IMR-90 (cell line): Measurements from ENCODE around the gene ZDHHC14. TPM values are rescaled to one million over a fixed set of nuclear protein-coding genes. Genes with fewer than 3 reads are reported as not detected.

ENCODE experiments used
- ATAC-seq: fragments of 200-7000 bp; cut with Tn5 transposase; 2 replicates; pipeline ENCODE4 v1.9.1; 2020; ENCODE audit warnings: low read depth, mild to moderate bottlenecking, moderate library complexity
- BruUV-seq: library from RNA; stranded (reverse); fragments of 400-500 nt; replicated peaks from 2 replicates; lab custom pipeline; 2021; lab: Mats Ljungman, UMichigan
- CTCF ChIA-PET: fragments of 300-600 bp; formaldehyde crosslinking; extraction: SDS; loops from one replicate; lab custom pipeline; 2021; ENCODE audit warnings: antibody characterized with exemption; lab: Yijun Ruan, JAX
- POLR2A ChIA-PET: fragments of 300-600 bp; sonication (Branson Sonifier 250); formaldehyde crosslinking; loops from one replicate; lab custom pipeline; 2022; ENCODE audit warnings: antibody characterized with exemption; ENCODE audit not compliant: unreplicated experiment; lab: Charles Lee
- DNase-seq: peaks from one replicate; pipeline ENCODE4 v3.0.0; 2013
- H2AFZ ChIP-seq: replicated peaks from 2 replicates; pipeline ENCODE3; 2013; ENCODE audit warnings: low read length, mild to moderate bottlenecking; ENCODE audit not compliant: poor library complexity
- H2AK5ac ChIP-seq: 2 replicates; pipeline ENCODE4 v1.6.1; 2013; ENCODE audit warnings: low read depth, low read length, inconsistent platforms
- H2AK9ac ChIP-seq: replicated peaks from 2 replicates; pipeline ENCODE3; 2013; ENCODE audit warnings: mild to moderate bottlenecking, low read depth, low read length, moderate library complexity; ENCODE audit not compliant: poor library complexity
- H2BK120ac ChIP-seq: 2 replicates; pipeline ENCODE4 v1.6.1; 2013; ENCODE audit warnings: low read depth, low read length, inconsistent platforms
- H2BK15ac ChIP-seq: 3 replicates; pipeline ENCODE4 v1.6.1; 2013; ENCODE audit warnings: low read depth, low read length, inconsistent platforms
- H2BK20ac ChIP-seq: 2 replicates; pipeline ENCODE4 v1.6.1; 2013; ENCODE audit warnings: low read depth, mild to moderate bottlenecking, inconsistent platforms, low read length, moderate library complexity
- H2BK5ac ChIP-seq: 2 replicates; pipeline ENCODE4 v1.6.1; 2013; ENCODE audit warnings: mild to moderate bottlenecking, low read depth, low read length, inconsistent platforms; ENCODE audit not compliant: poor library complexity, severe bottlenecking
- H3K14ac ChIP-seq: replicated peaks from 2 replicates; pipeline ENCODE4 v1.6.1; 2013; ENCODE audit warnings: low read depth, low read length, inconsistent platforms
- H3K18ac ChIP-seq: 2 replicates; pipeline ENCODE4 v1.6.1; 2013; ENCODE audit warnings: low read depth, low read length, control low read depth
- H3K23ac ChIP-seq: 2 replicates; pipeline ENCODE4 v1.6.1; 2013; ENCODE audit warnings: low read depth, low read length, inconsistent platforms
- H3K27ac ChIP-seq: 2 replicates; pipeline ENCODE4 v1.5.1; 2013; ENCODE audit warnings: mild to moderate bottlenecking, control low read depth, low read length; ENCODE audit not compliant: insufficient read depth
- H3K27me3 ChIP-seq: 2 replicates; pipeline ENCODE4 v1.6.1; 2013; ENCODE audit warnings: low read length; ENCODE audit not compliant: control insufficient read depth, insufficient read depth
- H3K36me3 ChIP-seq: 2 replicates; pipeline ENCODE4 v1.6.1; 2013; ENCODE audit warnings: low read length, mixed read lengths; ENCODE audit not compliant: control insufficient read depth, insufficient read depth
- H3K4ac ChIP-seq: 2 replicates; pipeline ENCODE4 v1.6.1; 2013; ENCODE audit warnings: low read depth, low read length, inconsistent platforms
- H3K4me1 ChIP-seq: 2 replicates; pipeline ENCODE4 v1.6.1; 2013; ENCODE audit warnings: low read length, mixed read lengths; ENCODE audit not compliant: control insufficient read depth, insufficient read depth
- H3K4me2 ChIP-seq: 2 replicates; pipeline ENCODE4 v1.6.1; 2013; ENCODE audit warnings: low read depth, mild to moderate bottlenecking, control low read depth, low read length, moderate library complexity
- H3K4me3 ChIP-seq: 2 replicates; pipeline ENCODE4 v1.5.1; 2013; ENCODE audit warnings: low read depth, mild to moderate bottlenecking, control low read depth, low read length, moderate library complexity; ENCODE audit not compliant: insufficient read depth
- H3K56ac ChIP-seq: 2 replicates; pipeline ENCODE4 v1.6.1; 2013; ENCODE audit warnings: low read length, inconsistent platforms; ENCODE audit not compliant: insufficient read depth; ENCODE audit errors: extremely low read depth
- H3K79me1 ChIP-seq, 2 experiments: 2 replicates each; pipeline ENCODE4 v1.6.1; 2013; ENCODE audit warnings: low read length in 2 of 2, inconsistent platforms in 1 of 2, low read depth in 1 of 2
- H3K9ac ChIP-seq: 2 replicates; pipeline ENCODE4 v1.6.1; 2013; ENCODE audit warnings: low read depth, low read length, control low read depth
- H3K9me1 ChIP-seq: 2 replicates; pipeline ENCODE4 v1.6.1; 2013; ENCODE audit warnings: low read length, inconsistent platforms; ENCODE audit not compliant: insufficient read depth
- H3K9me3 ChIP-seq: 2 replicates; pipeline ENCODE4 v1.6.1; 2013; ENCODE audit warnings: low read length; ENCODE audit not compliant: control insufficient read depth, insufficient read depth
- H4K20me1 ChIP-seq: 2 replicates; pipeline ENCODE4 v1.6.1; 2013; ENCODE audit warnings: low read length, inconsistent platforms; ENCODE audit not compliant: insufficient read depth
- H4K5ac ChIP-seq: 2 replicates; pipeline ENCODE4 v1.6.1; 2013; ENCODE audit warnings: mild to moderate bottlenecking, low read depth, low read length, control low read depth
- H4K8ac ChIP-seq, 2 experiments: 2 replicates each; pipeline ENCODE4 v1.6.1; 2013; ENCODE audit warnings: low read depth in 2 of 2, low read length in 2 of 2, control low read depth in 1 of 2, inconsistent platforms in 1 of 2
- H4K91ac ChIP-seq: 2 replicates; pipeline ENCODE4 v1.6.1; 2013; ENCODE audit warnings: low read depth, low read length, inconsistent platforms; ENCODE audit not compliant: insufficient read depth
- POLR2A ChIP-seq: IDR thresholded peaks from 2 replicates; pipeline ENCODE4 v1.6.1; 2012; ENCODE audit warnings: mild to moderate bottlenecking, low read depth, low read length
- RAD21 ChIP-seq: IDR thresholded peaks from 2 replicates; pipeline ENCODE4 v1.6.1; 2012; ENCODE audit warnings: low read length, improper control_type of control experiment
- WGBS, 2 experiments: methylation state at CpG; one replicate each; pipeline versions ENCODE4 v1.1.5 to v1.1.7; 2013; ENCODE audit warnings: missing lambda C conversion rate in 2 of 2; ENCODE audit not compliant: insufficient read length in 1 of 2; ENCODE audit errors: extremely low coverage in 2 of 2; 5-methylcytosine and 5-hydroxymethylcytosine counted together
- dilution Hi-C: fragments of 300-500 bp; cut with HindIII; formaldehyde crosslinking; loops from one replicate; pipeline ENCODE4 v1.14.3; 2018; ENCODE audit warnings: low sequenced_read_pairs; ENCODE audit not compliant: unreplicated experiment
- in situ Hi-C: fragments of 300-500 bp; cut with MboI; formaldehyde crosslinking; loops from 3 replicates; pipeline ENCODE4 v1.14.3; 2019; ENCODE audit warnings: low sequenced_read_pairs, inconsistent platforms, mixed read lengths
- intact Hi-C: fragments of 100-400 bp; cut with micrococcal nuclease; formaldehyde crosslinking; loops from 2 replicates; pipeline ENCODE4 v1.10.0; 2022
- polyA plus RNA-seq, 3 experiments: library from polyadenylated mRNA; depleted of rRNA; stranded (reverse); fragments of >200 nt; gene quantifications; 2 replicates each; pipeline ENCODE4 v1.2.3, GENCODE V29; 2012; ENCODE audit warnings: low replicate concordance in 1 of 3
- total RNA-seq: library from RNA; depleted of rRNA; stranded (reverse); fragments of >200 nt; gene quantifications from 2 replicates; pipeline ENCODE4 v1.2.3, GENCODE V29; 2012
- TF ChIP-seq, protein P1 (sequence below): conservative IDR thresholded peaks from 2 replicates; pipeline ENCODE4 v1.5.1; 2012; ENCODE audit warnings: mild to moderate bottlenecking, low read depth, low read length, improper control_type of control experiment
- TF ChIP-seq, protein P2 (sequence below): fragments of 150-350 bp; IDR thresholded peaks from 2 replicates; pipeline ENCODE4 v1.6.1; 2016; ENCODE audit warnings: low read depth, mild to moderate bottlenecking, low read length, moderate library complexity, borderline replicate concordance

ZDHHC14 gene
- total and polyA plus RNA-seq, 2 of the 4 experiments (the other 2 are of a cell fraction), result 0.90 to 2.0 TPM

DNA sequence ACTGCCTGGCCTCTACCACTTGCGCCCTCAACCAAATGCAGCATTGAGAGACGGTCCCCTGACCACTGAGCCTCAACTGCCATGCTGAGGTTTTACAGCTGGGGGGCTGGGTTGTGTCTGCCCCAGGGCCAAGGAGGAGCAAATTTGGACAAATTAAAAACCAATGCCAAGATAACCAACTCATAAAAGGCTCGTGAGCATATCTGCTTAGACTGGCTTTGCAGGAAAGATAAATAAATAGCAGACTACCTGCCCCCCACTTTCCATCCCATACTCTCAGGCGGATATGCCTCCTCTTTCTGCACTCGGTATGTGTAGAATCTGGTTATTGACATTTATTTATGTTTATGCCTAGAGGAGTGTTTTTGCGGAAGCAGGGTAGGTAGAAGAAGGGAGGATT lies 76.8 kb downstream of the ZDHHC14 start:
- ATAC-seq (no peak), DNase-seq (no peak)
- CTCF ChIA-PET, result no interaction called here
- TF ChIP-seq, protein P1, sequence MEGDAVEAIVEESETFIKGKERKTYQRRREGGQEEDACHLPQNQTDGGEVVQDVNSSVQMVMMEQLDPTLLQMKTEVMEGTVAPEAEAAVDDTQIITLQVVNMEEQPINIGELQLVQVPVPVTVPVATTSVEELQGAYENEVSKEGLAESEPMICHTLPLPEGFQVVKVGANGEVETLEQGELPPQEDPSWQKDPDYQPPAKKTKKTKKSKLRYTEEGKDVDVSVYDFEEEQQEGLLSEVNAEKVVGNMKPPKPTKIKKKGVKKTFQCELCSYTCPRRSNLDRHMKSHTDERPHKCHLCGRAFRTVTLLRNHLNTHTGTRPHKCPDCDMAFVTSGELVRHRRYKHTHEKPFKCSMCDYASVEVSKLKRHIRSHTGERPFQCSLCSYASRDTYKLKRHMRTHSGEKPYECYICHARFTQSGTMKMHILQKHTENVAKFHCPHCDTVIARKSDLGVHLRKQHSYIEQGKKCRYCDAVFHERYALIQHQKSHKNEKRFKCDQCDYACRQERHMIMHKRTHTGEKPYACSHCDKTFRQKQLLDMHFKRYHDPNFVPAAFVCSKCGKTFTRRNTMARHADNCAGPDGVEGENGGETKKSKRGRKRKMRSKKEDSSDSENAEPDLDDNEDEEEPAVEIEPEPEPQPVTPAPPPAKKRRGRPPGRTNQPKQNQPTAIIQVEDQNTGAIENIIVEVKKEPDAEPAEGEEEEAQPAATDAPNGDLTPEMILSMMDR, result no peak
- TF ChIP-seq, protein P2, sequence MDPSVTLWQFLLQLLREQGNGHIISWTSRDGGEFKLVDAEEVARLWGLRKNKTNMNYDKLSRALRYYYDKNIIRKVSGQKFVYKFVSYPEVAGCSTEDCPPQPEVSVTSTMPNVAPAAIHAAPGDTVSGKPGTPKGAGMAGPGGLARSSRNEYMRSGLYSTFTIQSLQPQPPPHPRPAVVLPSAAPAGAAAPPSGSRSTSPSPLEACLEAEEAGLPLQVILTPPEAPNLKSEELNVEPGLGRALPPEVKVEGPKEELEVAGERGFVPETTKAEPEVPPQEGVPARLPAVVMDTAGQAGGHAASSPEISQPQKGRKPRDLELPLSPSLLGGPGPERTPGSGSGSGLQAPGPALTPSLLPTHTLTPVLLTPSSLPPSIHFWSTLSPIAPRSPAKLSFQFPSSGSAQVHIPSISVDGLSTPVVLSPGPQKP, result no peak
- no peak for TF ChIP-seq POLR2A
- TF ChIP-seq RAD21, result no peak
- Histone ChIP-seq H3K9ac (no peak overlapping the region), H3K56ac (no peak overlapping the region), H4K20me1 (no peaks in the 10 kb centered on the region), H3K79me1 (no peaks in the 10 kb centered on the region; a peak in 1 of 4 replicates), H2AK5ac (no peak overlapping the region), H3K4me2 (no peak overlapping the region), H3K36me3 (no peaks in the 10 kb centered on the region), H3K23ac (no peak overlapping the region), H3K9me1 (peaks cover 8% of the 10 kb centered on the region; the same call in 1 of the 2 replicates), H3K27me3 (no peaks in the 10 kb centered on the region), H2AFZ (no peak overlapping the region), H2BK15ac (no peak overlapping the region), H3K4me1 (peaks cover 8% of the 10 kb centered on the region), H3K27ac (no peak overlapping the region), H4K91ac (no peak overlapping the region), H3K18ac (no peak overlapping the region), H2AK9ac (no peak overlapping the region), H4K8ac (no peak overlapping the region), H2BK20ac (no peak overlapping the region), H2BK5ac (no peak overlapping the region), H3K14ac (no peak overlapping the region), H4K5ac (no peak overlapping the region), H2BK120ac (no peak overlapping the region), H3K4me3 (no peak overlapping the region), H3K4ac (no peak overlapping the region), H3K9me3 (no peaks in the 10 kb centered on the region)
- intact Hi-C loops, result no loop called here
- dilution Hi-C loops, result no loop called here
- WGBS, 2 experiments, result no CpG with 5 or more reads among the region's 6 CpGs
- POLR2A ChIA-PET, result no interaction called here
- in situ Hi-C loops, result no loop called here
- BruUV-seq, result no TSS peak
